Measurements from ENCODE around the gene B9D1.

B9D1 gene

GRCh38 chr17:19301274-19301951 is 61.1 kb downstream of the B9D1 start:
- DNase-seq: no peak

- DNase-seq: no peak
Observed at GRCh38 chr17:19299866-19300265, 62.7 kb downstream of the B9D1 start.

- DNase-seq: no peak
Observed at GRCh38 chr17:19299214-19299747, 63.2 kb downstream of the B9D1 start.

- no peak for DNase-seq
Observed at GRCh38 chr17:19298569-19299213, 63.8 kb downstream of the B9D1 start.

- no peak for DNase-seq
Observed at GRCh38 chr17:19296786-19297778, 65.4 kb downstream of the B9D1 start.

GRCh38 chr17:19295473-19296135 is 66.9 kb downstream of the B9D1 start:
- DNase-seq: no peak

- no peak for DNase-seq
Observed at GRCh38 chr17:19294443-19294842, 68.1 kb downstream of the B9D1 start.
